ENCODE data around the gene CAVIN1. TPM values are rescaled to one million over a fixed set of nuclear protein-coding genes. Genes with fewer than 3 reads are reported as not detected.

The CAVIN1 gene
- total and polyA plus RNA-seq, 3 experiments from 2014 or later: 0.18 to 0.22 TPM; not detected in 1

GRCh38 chr17:42389135-42389417, 34.0 kb downstream of the CAVIN1 start:
- Histone ChIP-seq H3K4me1 (ENCODE audit: insufficient read depth, low read length) (peaks cover 33% of the 10 kb centered on the region), H3K36me3 (ENCODE audit: insufficient read depth, low read length) (no peaks in the 10 kb centered on the region), H3K4me3 (ENCODE audit: low read length) (peak overlapping the region; percentile 76), H3K27me3 (ENCODE audit: insufficient read depth, low read length, poor library complexity, severe bottlenecking) (no peaks in the 10 kb centered on the region), H3K9me3 (ENCODE audit: low read length) (no peaks in the 10 kb centered on the region), H3K27ac (ENCODE audit: low read depth, low read length) (peak overlapping the region; percentile 100)
- Mint-ChIP-seq H3K9me3 (no peaks in the 10 kb centered on the region), H3K27ac (peak overlapping the region; percentile 99 to 100 (median 100)), H3K27me3 (no peaks in the 10 kb centered on the region), H3K36me3 (peaks cover 0 to 19% (median 3%) of the 10 kb centered on the region in 3 donors), H3K4me3 (peak overlapping the region; percentile 88 to 99 (median 94)), H3K4me1 (peaks cover 31 to 56% (median 40%) of the 10 kb centered on the region in 3 donors)
- POLR2A ChIA-PET: interaction anchor here (0.9 to 2.0 kb wide), 19 partner anchors 10 to 972 kb away, joined by 3 to 13 read pairs (median 4); partner anchors contain the start of genes CNP, DNAJC7, GHDC and STAT5A
- no peak for DNase-seq
- CTCF ChIA-PET: interaction anchor here (0.7 to 2.3 kb wide), 12 partner anchors 11 to 217 kb away, joined by 3 to 29 read pairs (median 4); no protein-coding TSS in a partner anchor

- Mint-ChIP-seq H3K27ac (peak within 1 kb of the TSS; percentile 99 to 100 (median 100)), H3K36me3 (peaks cover 0 to 22% (median 3%) of the 10 kb centered on the region in 3 donors), H3K27me3 (no peaks in the 10 kb centered on the region), H3K4me3 (peak within 1 kb of the TSS; percentile 88 to 99 (median 94)), H3K4me1 (peaks cover 31 to 59% (median 40%) of the 10 kb centered on the region in 3 donors), H3K9me3 (no peaks in the 10 kb centered on the region)
- no peaks in the 10 kb centered on the region for H3K36me3 ChIP-seq (ENCODE audit: insufficient read depth, low read length)
- ChIA-PET POLR2A (interaction anchor here (0.5 to 2.0 kb wide), 33 partner anchors 9 to 999 kb away, joined by 3 to 13 read pairs (median 4); partner anchors contain the start of genes CNP, DNAJC7, GHDC and STAT5A), CTCF (interaction anchor here (0.7 to 2.3 kb wide), 13 partner anchors 11 to 217 kb away, joined by 3 to 29 read pairs (median 4); no protein-coding TSS in a partner anchor)
- DNase-seq: peak; percentile 100
- H3K27ac ChIP-seq (ENCODE audit: low read depth, low read length): peak within 1 kb of the TSS; percentile 100
- H3K4me1 ChIP-seq (ENCODE audit: insufficient read depth, low read length): peaks cover 33% of the 10 kb centered on the region
- H3K27me3 ChIP-seq (ENCODE audit: insufficient read depth, low read length, poor library complexity, severe bottlenecking): no peaks in the 10 kb centered on the region
- peak within 1 kb of the TSS; percentile 94 for H3K4me3 ChIP-seq (ENCODE audit: low read length)
- no peaks in the 10 kb centered on the region for H3K9me3 ChIP-seq (ENCODE audit: low read length)
Measured at GRCh38 chr17:42388381-42389134, 34.5 kb downstream of the CAVIN1 start, which contains the start of gene STAT3. Gene STAT3, minus strand, starts transcription at chr17:42388442. Its CDS starts 39,926 bp downstream, at chr17:42348516.

DNA sequence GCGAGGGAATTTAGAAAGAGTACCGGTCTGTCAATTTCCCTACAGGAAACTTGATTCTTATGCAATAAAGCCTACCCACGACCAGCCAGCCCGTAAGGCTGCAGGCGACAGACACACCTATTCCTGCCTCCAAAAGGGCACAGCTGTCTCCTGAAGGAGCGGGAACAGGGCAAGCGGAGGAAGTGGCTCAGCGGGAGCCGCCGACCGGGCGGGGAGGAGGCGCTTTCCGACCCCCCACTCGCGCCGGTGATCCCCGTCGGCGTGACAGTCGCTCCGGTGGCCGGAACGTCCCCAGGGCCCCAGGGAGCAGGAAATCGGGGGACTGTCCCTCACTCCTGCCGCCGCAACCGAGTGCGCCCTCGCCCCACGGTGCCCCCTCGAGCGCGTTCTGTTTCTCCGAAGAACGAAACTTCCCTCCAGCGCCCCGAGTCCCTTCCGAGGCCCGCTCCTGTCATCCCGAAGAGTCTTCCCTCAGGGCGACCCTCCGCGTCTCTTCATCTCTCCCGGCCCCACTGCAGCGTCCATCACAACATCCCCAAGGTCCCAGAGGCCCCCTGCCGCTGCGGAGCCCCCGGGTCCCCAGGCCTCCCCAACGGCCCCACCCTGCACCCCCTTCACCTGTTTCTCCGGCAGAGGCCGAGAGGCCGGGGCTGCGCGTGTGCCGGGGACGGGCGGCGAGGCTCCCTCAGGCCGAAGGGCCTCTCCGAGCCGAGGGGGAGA, 35.2 kb downstream of the CAVIN1 start:
- peak overlapping the region; percentile 98 to 100 (median 100) for H3K27ac Mint-ChIP-seq
- ChIA-PET CTCF (interaction anchor here (1.2 to 2.3 kb wide), 10 partner anchors 12 to 166 kb away, joined by 3 to 29 read pairs (median 6); no protein-coding TSS in a partner anchor), POLR2A (interaction anchor here (0.5 to 2.0 kb wide), 32 partner anchors 9 to 1000 kb away, joined by 3 to 13 read pairs (median 4); partner anchors contain the start of genes CNP, DNAJC7, GHDC and STAT5A)
- Histone ChIP-seq H3K4me1 (ENCODE audit: insufficient read depth, low read length) (peaks cover 33% of the 10 kb centered on the region), H3K36me3 (ENCODE audit: insufficient read depth, low read length) (no peaks in the 10 kb centered on the region), H3K27me3 (ENCODE audit: insufficient read depth, low read length, poor library complexity, severe bottlenecking) (no peaks in the 10 kb centered on the region), H3K9me3 (ENCODE audit: low read length) (no peaks in the 10 kb centered on the region), H3K4me3 (ENCODE audit: low read length) (peak overlapping the region; percentile 94), H3K27ac (ENCODE audit: low read depth, low read length) (peak overlapping the region; percentile 100)
- DNase-seq: peak in 3 of 5 donors; percentile 20 to 62 (median 36)
- H3K9me3 Mint-ChIP-seq: no peaks in the 10 kb centered on the region
- H3K36me3 Mint-ChIP-seq: peaks cover 0 to 25% (median 3%) of the 10 kb centered on the region in 3 donors
- H3K4me3 Mint-ChIP-seq: peak overlapping the region; percentile 88 to 99 (median 94)
- peaks cover 35 to 66% (median 43%) of the 10 kb centered on the region in 3 donors for H3K4me1 Mint-ChIP-seq
- no peaks in the 10 kb centered on the region for H3K27me3 Mint-ChIP-seq

DNA sequence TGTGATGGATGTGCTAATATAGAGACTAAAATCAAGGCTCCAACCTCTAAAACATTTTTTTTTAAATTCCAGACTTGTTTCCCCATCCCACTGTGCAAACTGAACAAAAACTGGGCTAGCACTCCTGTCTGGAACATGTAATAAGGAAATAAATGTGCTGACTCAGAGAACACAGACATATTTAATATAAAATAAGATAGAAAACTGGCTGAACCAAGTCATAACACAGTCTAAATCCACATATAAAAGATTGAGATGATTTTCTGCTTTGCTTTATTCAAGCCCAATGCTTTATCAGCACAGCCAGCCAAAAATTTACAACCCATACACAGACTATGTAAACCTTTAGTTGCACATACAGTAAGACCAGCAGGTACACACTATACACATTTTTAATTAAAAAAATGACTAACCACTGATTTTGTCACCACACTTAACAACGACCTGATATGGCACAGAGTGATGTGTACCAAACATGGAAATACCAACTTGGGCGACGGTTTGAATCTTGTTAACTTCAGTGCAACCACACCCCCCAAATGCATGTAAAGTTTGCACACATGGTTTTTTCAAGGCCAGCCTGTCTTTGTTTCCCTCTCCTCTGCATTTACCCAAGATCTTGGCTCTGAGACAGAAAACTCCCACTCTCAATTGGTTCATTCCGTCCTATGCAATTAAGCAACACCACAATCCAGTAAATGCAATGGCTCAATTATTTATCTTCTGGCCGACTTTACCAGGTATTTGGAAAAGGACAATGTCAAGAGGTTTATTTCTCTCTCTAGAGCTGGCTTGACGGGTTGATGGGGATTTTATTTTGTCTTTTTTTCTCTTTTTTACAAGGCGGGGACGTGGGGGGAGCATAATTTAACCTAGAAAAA, 36.0 kb downstream of the CAVIN1 start:
- DNase-seq: peak in 2 of 5 donors; percentile 22 to 36
- ChIA-PET POLR2A (interaction anchor here (0.6 to 0.8 kb wide), 2 partner anchors 11 to 46 kb away, joined by 3 read pairs; no protein-coding TSS in a partner anchor), CTCF (interaction anchor here (1.6 to 1.7 kb wide), 2 partner anchors 16 to 75 kb away, joined by 5 to 6 read pairs; no protein-coding TSS in a partner anchor)
- Mint-ChIP-seq H3K27me3 (no peaks in the 10 kb centered on the region), H3K9me3 (no peaks in the 10 kb centered on the region), H3K27ac (peak overlapping the region; percentile 98 to 100 (median 100)), H3K4me1 (peaks cover 40 to 71% (median 51%) of the 10 kb centered on the region in 3 donors), H3K4me3 (peak overlapping the region; percentile 88 to 99 (median 94)), H3K36me3 (peaks cover 0 to 28% (median 3%) of the 10 kb centered on the region in 3 donors)
- Histone ChIP-seq H3K4me1 (ENCODE audit: insufficient read depth, low read length) (peaks cover 33% of the 10 kb centered on the region), H3K27me3 (ENCODE audit: insufficient read depth, low read length, poor library complexity, severe bottlenecking) (no peaks in the 10 kb centered on the region), H3K4me3 (ENCODE audit: low read length) (peak overlapping the region; percentile 94), H3K27ac (ENCODE audit: low read depth, low read length) (peak overlapping the region; percentile 100), H3K9me3 (ENCODE audit: low read length) (no peaks in the 10 kb centered on the region), H3K36me3 (ENCODE audit: insufficient read depth, low read length) (no peaks in the 10 kb centered on the region)

DNA sequence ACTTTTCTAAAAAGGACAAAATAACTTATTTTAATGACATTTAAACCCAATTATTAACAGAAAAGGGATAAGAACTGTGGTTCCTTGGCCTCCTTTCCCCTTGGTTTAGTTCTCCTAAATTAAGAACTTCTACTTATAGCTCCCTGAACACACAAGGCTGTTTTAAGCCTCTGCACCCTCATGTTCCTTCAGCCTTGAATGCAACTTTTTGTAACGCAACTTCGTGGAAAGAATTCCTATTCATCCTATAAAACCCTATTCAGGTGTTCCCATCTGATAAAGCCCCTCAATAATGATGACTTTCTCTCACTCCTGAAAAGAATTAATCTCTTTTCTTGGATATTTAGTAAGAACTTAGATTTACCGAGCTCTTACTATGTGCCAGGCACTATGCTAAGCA, 41.2 kb downstream of the CAVIN1 start:
- Histone ChIP-seq H3K4me1 (ENCODE audit: insufficient read depth, low read length) (peaks cover 38% of the 10 kb centered on the region), H3K27me3 (ENCODE audit: insufficient read depth, low read length, poor library complexity, severe bottlenecking) (no peaks in the 10 kb centered on the region), H3K9me3 (ENCODE audit: low read length) (no peaks in the 10 kb centered on the region), H3K36me3 (ENCODE audit: insufficient read depth, low read length) (no peaks in the 10 kb centered on the region), H3K4me3 (ENCODE audit: low read length) (no peak overlapping the region), H3K27ac (ENCODE audit: low read depth, low read length) (no peak overlapping the region)
- peak overlapping the region in 1 of 7 donors; percentile 53 for H3K4me3 Mint-ChIP-seq
- H3K36me3 Mint-ChIP-seq: peaks cover 0 to 19% (median 5%) of the 10 kb centered on the region in 3 donors
- H3K9me3 Mint-ChIP-seq: no peaks in the 10 kb centered on the region
- ChIA-PET CTCF (interaction anchor here (1.0 kb wide), 1 partner anchor 16 kb away, joined by 3 read pairs; no protein-coding TSS in a partner anchor), POLR2A (no interaction called here)
- peaks cover 61 to 90% (median 75%) of the 10 kb centered on the region in 3 donors for H3K4me1 Mint-ChIP-seq
- H3K27me3 Mint-ChIP-seq: peaks cover 0 to 3% of the 10 kb centered on the region in 2 donors
- DNase-seq: no peak
- H3K27ac Mint-ChIP-seq: peak overlapping the region in 3 of 8 donors; percentile 1 to 34 (median 7)

GRCh38 chr17:42380935-42381334, 42.1 kb downstream of the CAVIN1 start:
- no peaks in the 10 kb centered on the region for H3K27me3 ChIP-seq (ENCODE audit: insufficient read depth, low read length, poor library complexity, severe bottlenecking)
- H3K4me1 ChIP-seq (ENCODE audit: insufficient read depth, low read length): peaks cover 28% of the 10 kb centered on the region
- no peaks in the 10 kb centered on the region for H3K9me3 ChIP-seq (ENCODE audit: low read length)
- peaks cover 0 to 18% (median 3%) of the 10 kb centered on the region in 3 donors for H3K36me3 Mint-ChIP-seq
- no peaks in the 10 kb centered on the region for H3K9me3 Mint-ChIP-seq
- POLR2A ChIA-PET: no interaction called here
- H3K4me1 Mint-ChIP-seq: peaks cover 52 to 83% (median 65%) of the 10 kb centered on the region in 3 donors
- no peak overlapping the region for H3K27ac ChIP-seq (ENCODE audit: low read depth, low read length)
- H3K4me3 Mint-ChIP-seq: peak overlapping the region in 1 of 7 donors; percentile 15
- peaks cover 0 to 3% of the 10 kb centered on the region in 2 donors for H3K27me3 Mint-ChIP-seq
- no peak overlapping the region for H3K4me3 ChIP-seq (ENCODE audit: low read length)
- peak overlapping the region in 3 of 8 donors; percentile 7 to 51 (median 31) for H3K27ac Mint-ChIP-seq
- no peak for DNase-seq
- CTCF ChIA-PET: no interaction called here
- H3K36me3 ChIP-seq (ENCODE audit: insufficient read depth, low read length): no peaks in the 10 kb centered on the region

Data from CD8-positive, alpha-beta memory T cell (primary cell).